ENCODE data around the gene GGA2.
"Not testable (repeated sequence)": the region's sequence is repeated elsewhere in the genome, so short reads cannot be mapped to it uniquely, and the experiment has no call there.

The GGA2 gene

DNA sequence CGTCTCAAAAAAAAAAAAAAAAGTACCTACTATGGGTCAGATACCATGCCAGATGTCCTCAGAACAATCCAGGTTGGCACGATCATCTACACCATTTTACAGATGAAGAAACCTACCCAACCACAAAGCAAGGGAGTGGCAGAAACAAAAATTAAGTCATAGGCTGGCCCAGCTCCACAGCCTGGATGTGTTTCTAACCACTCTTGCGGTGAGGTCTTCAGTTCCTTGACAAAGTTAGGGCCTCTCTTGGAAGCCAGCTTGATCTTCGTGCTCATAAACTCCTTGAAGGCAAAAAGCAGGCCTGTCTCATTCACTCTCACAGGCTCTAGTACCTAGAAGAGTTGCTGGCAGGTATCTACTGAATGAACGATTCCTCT, 6.2 kb downstream of the GGA2 start:
- no peak for DNase-seq (ENCODE audit: low read depth)

- DNase-seq (ENCODE audit: low read depth): no peak
These were observed 7.8 kb downstream of the GGA2 start for GRCh38 chr16:23502466-23502865.

DNA sequence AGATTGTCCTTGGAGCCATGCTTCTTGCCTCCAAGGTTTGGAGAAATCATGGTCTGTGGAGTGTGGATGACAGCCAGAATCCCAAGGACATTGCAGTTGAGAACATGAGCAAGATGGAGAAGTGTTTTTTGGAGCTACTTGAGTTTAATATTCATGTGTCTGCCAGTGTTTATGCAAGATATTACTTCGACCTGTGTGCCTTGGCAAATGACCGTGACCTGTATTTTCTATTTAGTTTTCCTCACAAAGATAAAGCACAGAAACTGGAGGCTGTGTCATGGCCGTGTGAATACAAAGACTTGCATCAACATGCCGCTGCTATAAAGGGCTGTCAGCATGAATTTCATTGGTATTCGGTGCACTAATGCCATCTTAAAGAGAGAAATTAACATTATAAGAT, 9.0 kb downstream of the GGA2 start:
- DNase-seq (ENCODE audit: low read depth): no peak

DNA sequence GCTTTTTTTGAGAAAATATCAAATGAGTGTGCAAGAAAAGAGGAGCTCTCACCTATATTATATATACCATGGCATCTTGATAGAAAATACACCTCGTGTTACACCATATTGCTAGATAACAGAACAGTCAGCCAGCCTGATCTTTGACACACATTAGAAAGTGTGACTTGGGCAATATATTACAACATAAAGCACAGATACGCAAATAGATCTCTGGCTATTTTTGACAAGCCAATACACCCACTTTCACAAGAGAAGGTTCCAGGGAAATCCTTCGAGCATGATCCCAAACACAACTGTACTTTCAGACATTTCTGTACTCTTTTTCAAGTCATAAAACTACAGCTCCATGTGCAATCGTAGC, 9.4 kb downstream of the GGA2 start:
- DNase-seq (ENCODE audit: low read depth): no peak

GRCh38 chr16:23500212-23500861, 10.0 kb downstream of the GGA2 start:
- no peak for DNase-seq (ENCODE audit: low read depth)

DNA sequence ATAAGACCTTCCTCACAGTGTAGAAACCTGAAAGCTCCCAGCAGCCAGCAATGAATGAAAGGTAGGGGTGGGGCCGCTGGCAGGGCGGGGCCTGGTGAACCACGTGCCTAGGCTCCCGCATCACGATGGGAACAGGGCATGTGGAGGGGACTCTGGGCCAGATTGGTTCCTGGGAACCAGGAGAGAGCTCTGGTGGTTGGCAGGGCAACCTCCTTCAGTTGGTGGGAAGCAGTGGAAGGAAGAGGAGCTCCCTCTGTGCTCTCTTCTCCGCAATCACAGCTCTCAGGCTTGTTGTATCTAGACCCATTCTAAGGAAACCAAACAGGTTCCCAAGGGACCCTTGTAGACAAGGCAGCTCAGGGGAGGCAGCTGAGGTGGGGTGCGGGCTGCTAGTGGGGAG, 10.5 kb downstream of the GGA2 start:
- no peak for DNase-seq (ENCODE audit: low read depth)

DNA sequence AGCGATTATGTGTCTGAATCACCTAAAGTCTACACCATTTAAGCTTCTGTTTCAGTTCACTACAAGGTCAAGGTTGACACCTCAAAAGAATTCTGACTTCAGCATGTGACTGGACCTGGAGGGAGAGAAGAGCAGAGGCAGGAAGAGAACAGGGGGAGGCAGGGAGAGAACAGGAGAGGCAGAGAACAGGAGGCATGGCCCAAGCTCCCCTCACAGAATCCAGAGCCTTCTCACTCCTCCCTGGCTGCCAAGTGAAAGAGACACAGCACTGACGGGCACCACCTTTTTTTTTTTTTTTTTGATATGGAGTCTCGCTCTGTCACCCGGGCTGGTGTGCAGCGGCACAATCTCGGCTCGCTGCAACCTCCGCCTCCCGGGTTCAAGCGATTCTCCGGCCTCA, 11.4 kb downstream of the GGA2 start:
- no peak for DNase-seq (ENCODE audit: low read depth)

GRCh38 chr16:23497543-23497868, 12.8 kb downstream of the GGA2 start:
- no peak for DNase-seq (ENCODE audit: low read depth)

DNA sequence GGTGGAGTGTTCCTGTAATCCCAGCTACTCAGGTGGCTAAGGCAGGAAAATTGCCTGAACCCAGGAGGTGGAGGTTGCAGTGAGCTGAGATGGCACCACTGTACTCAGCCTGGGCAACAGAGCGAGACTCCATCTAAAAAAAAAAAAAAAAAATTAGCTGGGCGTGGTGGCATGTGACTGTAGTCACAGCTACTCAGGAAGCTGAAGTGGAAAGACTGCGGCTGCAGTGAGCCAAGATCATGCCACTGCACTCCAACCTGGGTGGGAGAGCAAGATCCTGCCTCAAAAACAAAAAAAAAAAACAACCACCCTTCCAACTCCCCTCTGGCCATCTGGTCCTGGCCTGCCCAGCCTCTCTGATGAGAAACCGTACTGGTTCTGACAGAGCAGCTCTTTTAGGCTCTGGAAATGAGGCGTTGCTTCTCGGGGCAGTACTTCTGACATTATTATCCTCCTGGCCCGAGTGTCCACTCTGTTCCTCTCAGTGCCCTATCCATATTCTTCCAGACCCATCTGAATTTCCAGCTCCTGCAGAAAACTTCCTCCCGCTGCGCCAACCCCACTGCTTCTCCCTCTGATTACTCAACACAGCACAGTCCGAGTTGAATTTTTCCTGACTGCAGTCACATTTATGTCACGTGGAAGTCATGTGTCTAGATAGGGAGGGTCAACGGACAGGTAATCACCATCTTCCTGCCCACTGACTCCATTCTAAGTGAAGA, 13.3 kb downstream of the GGA2 start:
- DNase-seq (ENCODE audit: low read depth): no peak

- no peak for DNase-seq (ENCODE audit: low read depth)
These were observed 14.6 kb downstream of the GGA2 start for GRCh38 chr16:23495671-23496070.

GRCh38 chr16:23494188-23494587, 16.1 kb downstream of the GGA2 start:
- DNase-seq (ENCODE audit: low read depth): no peak

- DNase-seq (ENCODE audit: low read depth): no peak
These were observed 18.6 kb downstream of the GGA2 start for GRCh38 chr16:23491490-23492391.

DNA sequence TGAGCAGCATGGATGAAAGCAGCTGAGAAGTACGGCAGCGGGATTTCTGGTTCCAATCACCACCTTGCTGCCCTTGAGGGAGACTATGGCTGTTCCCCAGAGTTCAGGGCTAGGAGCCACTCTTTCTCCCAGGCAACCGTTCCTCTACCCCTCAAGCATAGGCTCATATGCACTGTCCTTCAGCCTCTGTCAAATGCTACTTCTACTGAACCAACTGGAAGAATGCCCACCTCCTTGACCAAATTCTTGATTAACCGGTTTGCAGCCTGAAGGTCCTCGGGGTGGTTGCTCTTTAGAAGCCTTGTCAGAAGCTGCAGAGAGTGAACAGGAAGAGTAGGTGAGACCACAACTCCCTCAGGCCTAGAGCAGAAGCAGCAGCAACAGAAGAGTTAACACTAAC, 23.8 kb downstream of the GGA2 start:
- no peak for DNase-seq (ENCODE audit: low read depth)

DNA sequence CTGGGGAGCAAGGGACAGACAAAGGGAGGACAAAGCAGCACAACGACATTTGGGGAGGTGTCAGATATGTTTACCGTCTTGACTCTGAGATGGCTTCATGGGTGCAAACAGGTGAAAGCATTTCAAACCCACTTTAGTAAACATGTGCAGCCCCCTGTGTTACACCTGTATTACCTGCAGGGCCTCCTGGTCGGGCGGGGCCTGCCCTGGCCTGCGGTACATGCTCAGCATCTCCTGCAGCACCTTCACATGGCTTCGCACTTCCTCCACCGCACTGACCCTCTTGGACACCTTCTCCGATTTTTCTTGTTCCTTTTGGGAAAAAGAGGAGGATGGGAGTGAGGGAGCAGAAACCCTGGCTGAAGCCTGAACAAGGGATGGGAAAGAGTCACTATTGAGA, 24.5 kb downstream of the GGA2 start:
- no peak for DNase-seq (ENCODE audit: low read depth)

GRCh38 chr16:23485257-23485614, 25.1 kb downstream of the GGA2 start:
- DNase-seq (ENCODE audit: low read depth): no peak

GRCh38 chr16:23484510-23485256, 25.6 kb downstream of the GGA2 start:
- DNase-seq (ENCODE audit: low read depth): no peak

DNA sequence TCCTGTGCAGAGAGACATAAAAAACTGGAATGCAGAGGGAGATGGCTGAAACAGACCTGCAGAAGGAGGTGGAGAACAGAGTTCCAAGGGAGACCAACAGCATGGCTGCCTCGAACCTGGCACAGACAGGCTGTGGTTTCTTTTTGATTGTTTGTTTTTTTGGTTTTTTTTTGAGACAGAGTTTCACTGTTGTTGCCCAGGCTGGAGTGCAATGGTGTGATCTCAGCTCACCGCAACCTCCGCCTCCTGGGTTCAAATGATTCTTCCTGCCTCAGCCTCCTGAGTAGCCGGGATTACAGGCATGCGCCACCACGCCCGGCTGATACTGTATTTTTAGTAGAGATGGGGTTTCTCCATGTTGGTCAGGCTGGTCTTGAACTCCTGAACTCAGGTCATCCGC, 26.8 kb downstream of the GGA2 start:
- not testable (repeated sequence) for DNase-seq (ENCODE audit: low read depth)

DNA sequence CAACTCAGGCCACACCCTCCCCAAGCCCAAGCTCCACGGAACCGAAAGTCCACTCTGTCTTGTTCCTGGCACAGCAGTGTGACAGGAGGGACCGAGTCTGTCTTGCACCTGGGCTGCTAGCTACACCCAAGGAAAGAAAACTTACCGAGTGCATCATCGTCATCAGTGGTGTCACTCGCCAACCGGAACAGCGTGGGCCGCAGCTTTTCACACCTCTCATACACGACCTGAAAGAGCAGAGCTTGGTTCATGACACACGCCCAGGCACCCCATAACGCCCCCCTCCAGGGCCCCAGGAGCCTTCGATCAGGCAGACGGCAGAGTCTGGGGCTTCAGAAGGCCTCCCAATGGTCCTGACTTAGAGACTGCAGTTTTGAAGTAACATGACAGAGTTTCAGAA, 27.5 kb downstream of the GGA2 start:
- DNase-seq (ENCODE audit: low read depth): peak; percentile 17

DNA sequence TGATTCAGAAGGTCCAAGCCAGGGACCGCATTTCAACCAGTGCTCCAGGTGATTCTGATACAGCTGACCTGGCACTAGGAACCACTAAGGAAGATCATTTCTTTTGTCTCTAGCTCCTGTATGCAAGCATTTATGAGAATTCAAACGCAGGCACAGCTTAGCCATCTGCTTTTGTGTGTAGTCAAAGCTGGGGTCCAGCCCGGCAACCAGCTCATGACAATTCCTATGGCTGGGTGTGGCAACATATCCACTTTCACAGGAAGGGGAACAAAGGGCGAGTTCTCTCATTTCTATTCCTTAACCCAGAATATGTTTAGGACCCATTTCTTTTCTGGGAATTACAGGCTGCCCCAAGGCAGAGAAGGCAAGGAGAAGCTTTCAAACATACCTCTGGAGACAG, 30.0 kb downstream of the GGA2 start:
- no peak for DNase-seq (ENCODE audit: low read depth)

GRCh38 chr16:23479138-23479537, 31.2 kb downstream of the GGA2 start:
- no peak for DNase-seq (ENCODE audit: low read depth)

DNA sequence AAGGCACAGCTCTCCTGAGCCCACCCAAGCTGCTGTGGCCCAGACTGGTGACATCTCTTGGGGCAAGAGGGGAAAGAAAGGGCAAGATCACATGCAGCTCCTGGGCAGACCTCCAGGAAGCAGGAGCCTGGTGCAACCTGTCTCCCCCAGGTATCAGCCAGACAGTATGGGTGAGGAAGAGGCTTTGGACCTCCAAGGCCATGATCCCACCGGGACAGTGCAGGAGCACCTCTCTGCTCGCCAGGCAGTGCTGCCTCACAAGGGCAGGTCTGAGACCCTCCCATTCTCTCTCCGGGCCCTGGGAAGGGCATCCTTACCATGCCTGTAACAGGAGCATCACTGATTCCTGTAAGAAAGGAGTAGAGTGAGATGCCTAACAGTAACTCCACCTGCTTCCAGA, 31.7 kb downstream of the GGA2 start:
- DNase-seq (ENCODE audit: low read depth): no peak

- DNase-seq (ENCODE audit: low read depth): no peak
These were observed 34.0 kb downstream of the GGA2 start for GRCh38 chr16:23476289-23476688.

- DNase-seq (ENCODE audit: low read depth): no peak
These were observed 40.5 kb downstream of the GGA2 start for GRCh38 chr16:23469814-23470213.

Data from activated T-helper 9 cell treated with anti-CD3 and anti-CD28 coated beads, Interleukin-2, amount 50 U/mL, for 16 hours (primary cell).